ENCODE results near the gene CALM1.

- TF ChIP-seq POLR2A (IDR thresholded peaks at IDR 0.05) (no peak), CTCF (IDR thresholded peaks at IDR 0.05) (no peak)
Measured at GRCh38 chr14:90449411-90449810, 52.6 kb downstream of the CALM1 start.

All from body of pancreas (tissue), 4 donors.